Upper lobe of left lung (tissue), 6 donors: ENCODE data around the gene ERMARD. TPM values are rescaled to one million over a fixed set of nuclear protein-coding genes. Genes with fewer than 3 reads are reported as not detected.

Experiments used
- ATAC-seq, 2 donors: fragments of 200-7000 bp; cut with Tn5 transposase; one replicate each; pipeline ENCODE4 v1.9.1; 2022; ENCODE audit warnings: mild to moderate bottlenecking in 2 of 2, moderate library complexity in 2 of 2; ENCODE audit not compliant: low FRiP score in 2 of 2
- DNase-seq, 2 donors: peaks; one replicate each; pipeline ENCODE4 v3.0.0-alpha.2; 2019 to 2020
- H3K27ac ChIP-seq, 4 donors: fragments of 200-600 bp; sonication (generic); one replicate each; pipeline ENCODE4 v1.5.1; 2016 to 2019
- H3K27me3 ChIP-seq, 4 donors: fragments of 200-600 bp; sonication (generic); one replicate each; pipeline ENCODE4 v1.5.1; 2017 to 2019
- H3K36me3 ChIP-seq, 4 donors: fragments of 200-600 bp; sonication (generic); one replicate each; pipeline ENCODE4 v1.5.1; 2016 to 2019
- H3K4me1 ChIP-seq, 4 donors: fragments of 200-600 bp; sonication (generic); one replicate each; pipeline ENCODE4 v1.5.1; 2018 to 2019
- H3K4me3 ChIP-seq, 4 donors: fragments of 200-600 bp; sonication (generic); one replicate each; pipeline ENCODE4 v1.5.1; 2017 to 2019; ENCODE audit warnings: mild to moderate bottlenecking in 2 of 4, moderate library complexity in 1 of 4
- H3K9me3 ChIP-seq, 4 donors: fragments of 200-600 bp; sonication (generic); one replicate each; pipeline ENCODE4 v1.5.1; 2018 to 2019
- CTCF ChIP-seq, 6 experiments: fragments of 450-650 bp in 4 of 6; fragments of 200-600 bp in 2 of 6; sonication (generic) in 2 of 6; IDR thresholded peaks; one replicate each; pipeline ENCODE4 v1.5.1; 2016 to 2019; ENCODE audit warnings: antibody characterized with exemption in 6 of 6
- EP300 ChIP-seq, 4 donors: sonication (generic); formaldehyde crosslinking; IDR thresholded peaks; one replicate each; pipeline ENCODE4 v1.5.1; 2017; ENCODE audit warnings: antibody characterized with exemption in 4 of 4, control low read depth in 2 of 4
- POLR2A ChIP-seq, 4 donors: fragments of 450-650 bp; IDR thresholded peaks; one replicate each; pipeline ENCODE4 v1.5.1; 2016 to 2017; ENCODE audit warnings: antibody characterized with exemption in 4 of 4, mild to moderate bottlenecking in 2 of 4
- POLR2AphosphoS5 ChIP-seq, 2 donors: sonication (generic); formaldehyde crosslinking; IDR thresholded peaks; one replicate each; pipeline ENCODE4 v1.5.1; 2017; ENCODE audit warnings: antibody characterized with exemption in 2 of 2
- WGBS, 2 donors: methylation state at CpG; one replicate each; pipeline ENCODE4 v1.1.5; 2017 to 2018; 5-methylcytosine and 5-hydroxymethylcytosine counted together
- total RNA-seq, 6 donors: library from RNA; depleted of rRNA in 4 of 6; stranded (reverse); fragments of >200 nt in 4 of 6; gene quantifications; one replicate each; pipeline versions ENCODE4 v1.1.0 to v1.2.1, GENCODE V29; 2016 to 2021
- donor health status: DM: no; HTN: no; CAD: no; lungs with moderate emphysema.
- donor health status: DM: no; HTN: yes; CAD: no; lungs with severe emphysema.

The ERMARD gene
- total RNA-seq, 6 donors from 2014 or later: 12.6 to 51.3 (median 18.5) TPM

GRCh38 chr6:169729961-169730360, 21.5 kb upstream of the ERMARD start:
- H3K27ac ChIP-seq: no peak overlapping the region
- no peak for ATAC-seq

GRCh38 chr6:169738204-169738975, 13.0 kb upstream of the ERMARD start:
- DNase-seq (no peak), ATAC-seq (peak in 1 of 2 donors; percentile 49)
- no peak overlapping the region for H3K27ac ChIP-seq
- no peak for TF ChIP-seq POLR2AphosphoS5 (IDR thresholded peaks at IDR 0.05)
- no peak for TF ChIP-seq POLR2A (IDR thresholded peaks at IDR 0.05)
- TF ChIP-seq CTCF (IDR thresholded peaks at IDR 0.05): no peak
- no peak for TF ChIP-seq EP300 (IDR thresholded peaks at IDR 0.05)
- no peaks in the 10 kb centered on the region for H3K36me3 ChIP-seq
- no peak overlapping the region for H3K4me3 ChIP-seq
- no peaks in the 10 kb centered on the region for H3K9me3 ChIP-seq
- H3K4me1 ChIP-seq: no peaks in the 10 kb centered on the region
- 71 to 79% methylated on average over 9 of the region's 9 CpGs for WGBS, 2 donors
- H3K27me3 ChIP-seq: no peaks in the 10 kb centered on the region

More at GRCh38 chr6:169729961-169730360, 21.5 kb upstream of the ERMARD start:
- H3K9me3 ChIP-seq: no peaks in the 10 kb centered on the region
- TF ChIP-seq POLR2AphosphoS5 (IDR thresholded peaks at IDR 0.05): no peak
- TF ChIP-seq POLR2A (IDR thresholded peaks at IDR 0.05): no peak
- no peak for TF ChIP-seq EP300 (IDR thresholded peaks at IDR 0.05)
- no peak for TF ChIP-seq CTCF (IDR thresholded peaks at IDR 0.05)
- H3K4me1 ChIP-seq: peaks cover 0 to 9% (median 5%) of the 10 kb centered on the region in 4 donors
- DNase-seq: no peak
- H3K4me3 ChIP-seq: no peak overlapping the region
- H3K36me3 ChIP-seq: no peaks in the 10 kb centered on the region
- H3K27me3 ChIP-seq: no peaks in the 10 kb centered on the region

GRCh38 chr6:169738976-169739529, 12.4 kb upstream of the ERMARD start:
- DNase-seq (no peak), ATAC-seq (no peak)
- H3K4me1 ChIP-seq: no peaks in the 10 kb centered on the region
- no peak for TF ChIP-seq POLR2AphosphoS5 (IDR thresholded peaks at IDR 0.05)
- no peak for TF ChIP-seq POLR2A (IDR thresholded peaks at IDR 0.05)
- TF ChIP-seq CTCF (IDR thresholded peaks at IDR 0.05): no peak
- TF ChIP-seq EP300 (IDR thresholded peaks at IDR 0.05): no peak
- H3K27ac ChIP-seq: no peak overlapping the region
- H3K36me3 ChIP-seq: no peaks in the 10 kb centered on the region
- H3K4me3 ChIP-seq: no peak overlapping the region
- no peaks in the 10 kb centered on the region for H3K27me3 ChIP-seq
- H3K9me3 ChIP-seq: no peaks in the 10 kb centered on the region
- 80 to 89% methylated on average over 2 of the region's 2 CpGs for WGBS, 2 donors

- H3K4me1 ChIP-seq: no peaks in the 10 kb centered on the region
- TF ChIP-seq EP300 (IDR thresholded peaks at IDR 0.05) (no peak), POLR2A (IDR thresholded peaks at IDR 0.05) (no peak), POLR2AphosphoS5 (IDR thresholded peaks at IDR 0.05) (no peak), CTCF (IDR thresholded peaks at IDR 0.05) (no peak)
- DNase-seq (no peak), ATAC-seq (no peak)
- no peaks in the 10 kb centered on the region for H3K36me3 ChIP-seq
- no peak overlapping the region for H3K4me3 ChIP-seq
- peaks cover 0 to 2% (median 0%) of the 10 kb centered on the region in 4 donors for H3K9me3 ChIP-seq
- H3K27me3 ChIP-seq: no peaks in the 10 kb centered on the region
- no peak overlapping the region for H3K27ac ChIP-seq
Measured at GRCh38 chr6:169741344-169741743, 10.1 kb upstream of the ERMARD start.
